ENCODE measurements around the gene MRPL44.
A peak's percentile ranks its signal among the peaks of the same experiment; 100 is the strongest.

GRCh38 chr2:223949241-223949840 lies 7.9 kb upstream of the MRPL44 start:
- TF ChIP-seq CTCF (conservative IDR thresholded peaks at IDR 0.05; ENCODE audit: low read length) (peak; percentile 58), EZH2phosphoT487 (IDR thresholded peaks at IDR 0.05; ENCODE audit: borderline replicate concordance) (no peak)
